ENCODE measurements around the gene APOM. TPM values are rescaled to one million over a fixed set of nuclear protein-coding genes. Genes with fewer than 3 reads are reported as not detected.

Gene APOM
- total RNA-seq, 1 experiment from 2014 or later = 3.5 TPM

DNA sequence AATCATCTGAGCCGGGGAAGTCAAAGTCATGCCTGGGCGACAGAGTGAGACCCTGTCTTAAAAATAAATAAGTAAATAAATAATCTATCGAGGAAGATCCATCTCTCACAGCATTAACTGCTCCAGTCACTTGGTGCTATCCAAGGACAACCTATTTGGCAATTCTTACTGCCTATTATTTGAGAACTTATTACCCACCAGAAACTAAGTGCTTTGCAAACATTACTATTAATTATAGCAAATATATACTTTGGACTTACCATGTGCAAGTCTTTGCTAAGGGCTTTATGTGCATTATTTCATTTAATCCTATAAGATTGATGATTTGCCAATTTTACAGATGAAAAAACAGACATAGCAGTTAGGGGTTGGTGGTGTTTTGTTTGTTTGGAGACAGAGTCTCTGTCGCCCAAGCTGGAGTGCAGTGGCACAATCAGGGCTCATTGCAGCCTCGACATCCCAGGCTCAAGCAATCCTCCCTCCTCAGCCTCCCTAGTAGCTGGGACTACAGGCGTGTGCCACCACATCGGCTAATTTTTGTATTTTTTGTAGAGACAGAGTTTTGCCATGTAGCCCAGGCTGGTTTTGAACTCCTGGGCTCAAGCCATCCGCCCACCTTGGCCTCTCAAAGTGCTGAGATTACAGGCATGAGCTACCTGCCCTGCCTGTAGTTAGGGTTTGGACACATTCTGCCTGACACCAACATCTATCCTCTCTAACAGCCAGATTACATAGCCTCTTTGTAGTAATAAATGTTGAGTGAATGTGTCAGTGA, 933 bp upstream of the APOM start (continued):
- TF ChIP-seq AR (CRISPR knock-in tag; IDR thresholded peaks at IDR 0.05) (no peak), JAZF1 (CRISPR knock-in tag; IDR thresholded peaks at IDR 0.05) (no peak), MYBL2 (CRISPR knock-in tag; IDR thresholded peaks at IDR 0.05) (no peak)

GRCh38 chr6:31657406-31658157, 1.9 kb downstream of the APOM start:
- H3K36me3 Mint-ChIP-seq = peaks cover 10% of the 10 kb centered on the region
- no peaks in the 10 kb centered on the region for H3K27me3 Mint-ChIP-seq (ENCODE audit: low read depth)
- ChIA-PET CTCF (interaction anchor here (1.2 to 2.1 kb wide), 2 partner anchors 32 to 111 kb away, joined by 3 to 6 read pairs; partner anchors contain the start of gene ATP6V1G2), POLR2A (interaction anchor here (1.0 kb wide), 1 partner anchor 31 kb away, joined by 3 read pairs; no protein-coding TSS in a partner anchor)
- ATAC-seq = no peak
- no peaks in the 10 kb centered on the region for H3K9me3 Mint-ChIP-seq
- no peak overlapping the region for H3K27ac Mint-ChIP-seq
- no peak overlapping the region for H3K4me3 Mint-ChIP-seq
- no peak for DNase-seq (ENCODE audit: low spot score)
- peaks cover 19% of the 10 kb centered on the region for H3K4me1 Mint-ChIP-seq
- TF ChIP-seq JAZF1 (CRISPR knock-in tag; IDR thresholded peaks at IDR 0.05) (no peak), ESRRA (CRISPR knock-in tag; IDR thresholded peaks at IDR 0.05; ENCODE audit: borderline replicate concordance) (no peak), NR1H2 (CRISPR knock-in tag; IDR thresholded peaks at IDR 0.05) (no peak), ARID4B (CRISPR knock-in tag; IDR thresholded peaks at IDR 0.05; ENCODE audit: borderline replicate concordance) (no peak), EMX1 (CRISPR knock-in tag; IDR thresholded peaks at IDR 0.05) (no peak), RELA (CRISPR knock-in tag; IDR thresholded peaks at IDR 0.05; ENCODE audit: borderline replicate concordance) (no peak), ZNF671 (CRISPR knock-in tag; IDR thresholded peaks at IDR 0.05) (no peak), ZNF532 (CRISPR knock-in tag; IDR thresholded peaks at IDR 0.05; ENCODE audit: borderline replicate concordance) (no peak), IRF2 (CRISPR knock-in tag; IDR thresholded peaks at IDR 0.05; ENCODE audit: borderline replicate concordance, low read depth) (no peak), AR (CRISPR knock-in tag; IDR thresholded peaks at IDR 0.05) (no peak), PRRX2 (CRISPR knock-in tag; IDR thresholded peaks at IDR 0.05) (no peak), ZMAT4 (CRISPR knock-in tag; IDR thresholded peaks at IDR 0.05) (no peak)
- TF ChIP-seq, protein P1, sequence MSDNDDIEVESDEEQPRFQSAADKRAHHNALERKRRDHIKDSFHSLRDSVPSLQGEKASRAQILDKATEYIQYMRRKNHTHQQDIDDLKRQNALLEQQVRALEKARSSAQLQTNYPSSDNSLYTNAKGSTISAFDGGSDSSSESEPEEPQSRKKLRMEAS (CRISPR knock-in tag; IDR thresholded peaks at IDR 0.05) = no peak
